ENCODE data around the gene COX8C. TPM values are rescaled to one million over a fixed set of nuclear protein-coding genes. Genes with fewer than 3 reads are reported as not detected.

The COX8C gene
- total RNA-seq, 4 donors from 2014 or later: not detected

DNA sequence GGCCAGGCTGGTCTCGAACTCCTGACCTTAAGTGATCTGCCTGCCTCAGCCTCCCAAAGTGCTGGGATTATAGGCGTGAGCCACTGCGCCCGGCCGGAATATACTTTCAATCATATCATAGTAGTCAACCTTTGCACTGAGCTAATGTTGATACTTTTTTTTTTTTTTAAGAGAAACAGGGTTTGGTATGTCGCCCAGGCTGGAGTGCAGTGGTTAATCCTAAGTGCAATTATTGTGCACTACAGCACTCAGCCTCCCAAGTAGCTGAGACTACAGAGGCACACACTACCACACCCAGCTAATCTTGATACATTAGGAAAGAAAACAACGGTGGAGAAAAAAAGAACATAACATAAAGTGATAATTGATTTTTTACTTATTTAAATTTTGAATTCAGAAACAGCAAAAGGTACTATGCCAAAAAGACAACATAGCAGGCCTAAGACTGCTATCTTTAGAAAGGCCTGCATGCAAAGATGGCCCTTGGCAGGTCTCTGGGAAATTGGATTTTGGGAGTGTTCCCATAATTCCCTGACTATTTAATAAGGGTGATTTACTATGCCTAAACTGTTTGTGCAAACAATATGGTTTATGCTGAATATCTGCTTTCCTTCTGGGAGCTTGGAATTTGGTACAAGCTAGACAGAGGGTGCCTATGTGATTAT lies 29.6 kb upstream of the COX8C start:
- no peaks in the 10 kb centered on the region for H3K9me3 ChIP-seq
- peaks cover 20% of the 10 kb centered on the region for H3K4me1 ChIP-seq
- DNase-seq (ENCODE audit: low spot score in 2 of 2): no peak
- H3K27ac ChIP-seq: no peak overlapping the region
- no peak for TF ChIP-seq POLR2AphosphoS5 (IDR thresholded peaks at IDR 0.05)
- no peak for TF ChIP-seq EP300 (IDR thresholded peaks at IDR 0.05)
- no peak for TF ChIP-seq POLR2A (IDR thresholded peaks at IDR 0.05)
- TF ChIP-seq, protein P1, sequence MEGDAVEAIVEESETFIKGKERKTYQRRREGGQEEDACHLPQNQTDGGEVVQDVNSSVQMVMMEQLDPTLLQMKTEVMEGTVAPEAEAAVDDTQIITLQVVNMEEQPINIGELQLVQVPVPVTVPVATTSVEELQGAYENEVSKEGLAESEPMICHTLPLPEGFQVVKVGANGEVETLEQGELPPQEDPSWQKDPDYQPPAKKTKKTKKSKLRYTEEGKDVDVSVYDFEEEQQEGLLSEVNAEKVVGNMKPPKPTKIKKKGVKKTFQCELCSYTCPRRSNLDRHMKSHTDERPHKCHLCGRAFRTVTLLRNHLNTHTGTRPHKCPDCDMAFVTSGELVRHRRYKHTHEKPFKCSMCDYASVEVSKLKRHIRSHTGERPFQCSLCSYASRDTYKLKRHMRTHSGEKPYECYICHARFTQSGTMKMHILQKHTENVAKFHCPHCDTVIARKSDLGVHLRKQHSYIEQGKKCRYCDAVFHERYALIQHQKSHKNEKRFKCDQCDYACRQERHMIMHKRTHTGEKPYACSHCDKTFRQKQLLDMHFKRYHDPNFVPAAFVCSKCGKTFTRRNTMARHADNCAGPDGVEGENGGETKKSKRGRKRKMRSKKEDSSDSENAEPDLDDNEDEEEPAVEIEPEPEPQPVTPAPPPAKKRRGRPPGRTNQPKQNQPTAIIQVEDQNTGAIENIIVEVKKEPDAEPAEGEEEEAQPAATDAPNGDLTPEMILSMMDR (IDR thresholded peaks at IDR 0.05): no peak
- no peaks in the 10 kb centered on the region for H3K36me3 ChIP-seq
- 85% methylated on average over 7 of the region's 7 CpGs for WGBS
- H3K27me3 ChIP-seq: no peaks in the 10 kb centered on the region
- no peak overlapping the region for H3K4me3 ChIP-seq

DNA sequence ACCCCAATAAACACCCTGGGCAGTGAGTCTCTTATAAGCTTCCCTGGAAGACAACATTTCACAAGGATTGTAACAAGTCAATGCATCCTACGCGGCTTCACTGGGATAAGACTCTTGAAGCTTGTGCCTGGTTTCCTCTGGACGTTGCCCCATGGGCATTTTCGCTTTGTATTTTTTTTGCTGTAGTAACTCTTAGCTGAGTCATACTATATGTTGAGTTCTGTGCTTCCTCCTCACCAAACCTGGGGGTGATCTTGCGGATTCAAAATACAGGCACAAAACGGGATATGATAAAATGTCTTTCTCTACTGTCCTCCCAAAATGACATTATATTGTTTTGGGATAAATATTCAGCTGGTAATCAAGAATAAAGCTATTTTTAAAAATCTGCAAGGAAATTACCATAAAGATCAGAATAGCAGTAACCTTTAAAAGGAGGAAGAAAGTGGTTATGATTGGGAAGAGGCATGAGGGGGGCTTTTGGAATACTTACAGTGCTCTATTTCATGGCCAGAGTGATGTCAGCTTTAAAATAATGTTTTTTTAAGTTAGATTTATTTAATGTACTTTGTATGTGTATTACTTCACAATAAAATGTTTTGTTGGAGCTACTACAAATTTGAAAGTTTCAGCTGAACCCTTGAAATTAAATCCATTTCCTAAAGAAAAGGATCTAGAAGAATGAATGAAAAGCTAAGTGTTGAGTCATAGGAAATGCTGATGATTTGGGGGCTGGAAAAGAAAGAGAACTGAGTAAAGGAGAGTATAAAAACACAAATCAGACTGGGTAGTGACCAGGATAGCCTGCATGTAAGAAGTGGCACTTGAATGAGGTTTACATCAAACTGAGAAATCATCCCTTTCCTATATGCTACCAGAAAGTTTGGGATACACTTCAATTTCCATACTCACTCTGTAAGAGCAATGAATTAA lies 28.8 kb upstream of the COX8C start:
- peaks cover 20% of the 10 kb centered on the region for H3K4me1 ChIP-seq
- H3K9me3 ChIP-seq: no peaks in the 10 kb centered on the region
- no peaks in the 10 kb centered on the region for H3K27me3 ChIP-seq
- H3K36me3 ChIP-seq: no peaks in the 10 kb centered on the region
- DNase-seq (ENCODE audit: low spot score in 2 of 2): no peak
- WGBS: 67% methylated on average over 6 of the region's 6 CpGs
- no peak overlapping the region for H3K27ac ChIP-seq
- H3K4me3 ChIP-seq: no peak overlapping the region
- TF ChIP-seq POLR2A (IDR thresholded peaks at IDR 0.05) (no peak), POLR2AphosphoS5 (IDR thresholded peaks at IDR 0.05) (no peak), EP300 (IDR thresholded peaks at IDR 0.05) (no peak)
- TF ChIP-seq, protein P1 (IDR thresholded peaks at IDR 0.05): no peak

DNA sequence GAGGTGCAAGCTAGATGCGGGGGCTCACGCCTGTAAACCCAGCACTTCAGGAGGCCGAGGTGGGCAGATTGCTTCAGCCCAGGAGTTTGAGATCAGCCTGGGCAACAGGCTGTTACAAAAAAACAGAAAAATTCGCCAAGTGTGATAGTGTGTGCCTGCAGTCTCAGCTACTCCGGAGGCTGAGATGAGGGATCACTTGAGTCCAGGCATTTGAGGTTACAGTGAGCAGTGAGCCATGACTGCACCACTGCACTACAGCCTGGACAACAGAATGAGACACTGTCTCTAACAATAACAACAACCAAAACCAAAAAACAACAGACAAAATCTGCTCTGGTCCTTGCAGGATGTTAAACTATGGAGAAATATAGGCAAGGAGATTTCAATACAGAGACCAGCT lies 28.1 kb upstream of the COX8C start:
- H3K4me1 ChIP-seq: peaks cover 26% of the 10 kb centered on the region

DNA sequence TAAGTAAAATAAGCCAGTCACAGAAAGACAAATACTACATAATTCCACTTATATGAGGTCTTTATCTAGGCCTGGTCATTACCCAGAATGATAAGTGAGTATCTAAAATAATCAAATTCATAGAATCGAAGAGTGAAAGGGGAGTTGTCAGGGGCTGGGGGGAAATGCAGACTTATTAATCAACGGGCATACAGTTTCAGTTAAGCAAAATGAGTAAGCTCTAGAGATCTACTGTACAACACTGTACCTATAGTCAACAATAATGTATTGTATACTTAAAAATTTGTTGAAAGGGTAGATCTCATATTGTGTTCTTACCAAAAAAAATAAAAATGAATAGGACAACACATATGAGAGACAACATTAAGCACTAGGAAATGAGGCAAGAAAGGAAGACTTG lies 27.5 kb upstream of the COX8C start:
- TF ChIP-seq, protein P1 (IDR thresholded peaks at IDR 0.05): no peak
- TF ChIP-seq POLR2A (IDR thresholded peaks at IDR 0.05) (no peak), EP300 (IDR thresholded peaks at IDR 0.05) (no peak), POLR2AphosphoS5 (IDR thresholded peaks at IDR 0.05) (no peak)
- Histone ChIP-seq H3K4me1 (peaks cover 28% of the 10 kb centered on the region), H3K36me3 (peaks cover 4% of the 10 kb centered on the region), H3K4me3 (no peak overlapping the region), H3K27ac (no peak overlapping the region), H3K9me3 (no peaks in the 10 kb centered on the region), H3K27me3 (no peaks in the 10 kb centered on the region)
- 86% methylated on average over 2 of the region's 2 CpGs for WGBS
- no peak for DNase-seq (ENCODE audit: low spot score in 2 of 2)

More for the DNA sequence above, 28.1 kb upstream of the COX8C start:
- H3K4me3 ChIP-seq: no peak overlapping the region
- TF ChIP-seq EP300 (IDR thresholded peaks at IDR 0.05): no peak
- TF ChIP-seq POLR2AphosphoS5 (IDR thresholded peaks at IDR 0.05): no peak
- TF ChIP-seq, protein P1 (IDR thresholded peaks at IDR 0.05): no peak
- no peak for TF ChIP-seq POLR2A (IDR thresholded peaks at IDR 0.05)
- 93% methylated on average over 5 of the region's 5 CpGs for WGBS
- no peaks in the 10 kb centered on the region for H3K36me3 ChIP-seq
- H3K27me3 ChIP-seq: no peaks in the 10 kb centered on the region
- no peak overlapping the region for H3K27ac ChIP-seq
- no peak for DNase-seq (ENCODE audit: low spot score in 2 of 2)
- no peaks in the 10 kb centered on the region for H3K9me3 ChIP-seq

DNA sequence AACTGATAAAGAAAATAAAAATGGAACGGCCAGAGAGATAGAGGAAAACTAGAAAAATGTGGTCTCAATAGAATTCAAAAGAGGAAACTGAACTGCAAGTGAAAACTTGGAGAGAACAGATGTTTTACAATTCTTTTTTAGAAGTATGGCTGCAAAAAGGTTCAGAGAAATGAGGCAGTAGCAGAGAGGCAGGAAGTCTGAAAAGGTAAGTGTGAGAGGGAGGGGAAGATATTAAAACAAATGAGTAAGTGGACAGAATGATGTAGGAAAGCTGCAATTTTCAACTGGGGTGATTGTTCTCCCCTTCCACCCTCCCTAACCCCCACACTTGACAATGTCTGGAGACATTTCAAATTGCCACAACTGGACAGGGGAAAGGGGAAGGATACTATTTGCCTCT lies 27.0 kb upstream of the COX8C start:
- WGBS: 69% methylated on average over 1 of the region's 1 CpG
- H3K27me3 ChIP-seq: no peaks in the 10 kb centered on the region
- DNase-seq (ENCODE audit: low spot score in 2 of 2): no peak

More for the DNA sequence above, 27.0 kb upstream of the COX8C start:
- H3K36me3 ChIP-seq: peaks cover 4% of the 10 kb centered on the region
- no peak overlapping the region for H3K27ac ChIP-seq
- TF ChIP-seq POLR2A (IDR thresholded peaks at IDR 0.05) (no peak), EP300 (IDR thresholded peaks at IDR 0.05) (no peak), POLR2AphosphoS5 (IDR thresholded peaks at IDR 0.05) (no peak)
- TF ChIP-seq, protein P1 (IDR thresholded peaks at IDR 0.05): no peak
- no peak overlapping the region for H3K4me3 ChIP-seq
- H3K9me3 ChIP-seq: no peaks in the 10 kb centered on the region
- H3K4me1 ChIP-seq: peaks cover 28% of the 10 kb centered on the region

Measured in suprapubic skin (tissue), 4 donors.